Transverse colon (tissue), 3 donors: Measurements from ENCODE around the gene PRMT2.
"Not testable (repeated sequence)": the region's sequence is repeated elsewhere in the genome, so short reads cannot be mapped to it uniquely, and the experiment has no call there.

ENCODE experiments used
- POLR2A ChIP-seq: fragments of 450-650 bp; IDR thresholded peaks from one replicate; pipeline ENCODE4 v1.6.1; 2016; ENCODE audit warnings: antibody characterized with exemption, mild to moderate bottlenecking, moderate library complexity
- TF ChIP-seq, protein P1 (sequence below), 5 experiments: fragments of 200-600 bp in 3 of 5; fragments of 450-650 bp in 2 of 5; sonication (generic) in 3 of 5; IDR thresholded peaks; 1 replicate in 2 of 5; 2 replicates in 3 of 5; pipeline ENCODE4 v1.5.1; 2016 to 2017; ENCODE audit warnings: antibody characterized with exemption in 5 of 5, inconsistent platforms in 3 of 5, mild to moderate bottlenecking in 2 of 5, moderate library complexity in 1 of 5

DNA sequence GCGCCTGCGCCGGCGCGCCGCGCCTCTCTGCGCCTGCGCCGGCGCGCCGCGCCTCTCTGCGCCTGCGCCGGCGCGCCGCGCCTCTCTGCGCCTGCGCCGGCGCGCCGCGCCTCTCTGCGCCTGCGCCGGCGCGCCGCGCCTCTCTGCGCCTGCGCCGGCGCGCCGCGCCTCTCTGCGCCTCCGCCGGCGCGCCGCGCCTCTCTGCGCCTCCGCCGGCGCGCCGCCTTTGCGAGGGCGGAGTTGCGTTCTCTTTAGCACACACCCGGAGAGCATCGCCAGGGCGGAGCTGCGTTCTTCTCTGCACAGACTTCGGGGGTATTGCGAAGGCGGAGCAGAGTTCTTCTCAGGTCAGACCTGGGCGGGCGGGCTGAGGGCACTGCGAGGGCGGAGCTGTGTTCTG, 63.6 kb downstream of the PRMT2 start:
- TF ChIP-seq, protein P1, sequence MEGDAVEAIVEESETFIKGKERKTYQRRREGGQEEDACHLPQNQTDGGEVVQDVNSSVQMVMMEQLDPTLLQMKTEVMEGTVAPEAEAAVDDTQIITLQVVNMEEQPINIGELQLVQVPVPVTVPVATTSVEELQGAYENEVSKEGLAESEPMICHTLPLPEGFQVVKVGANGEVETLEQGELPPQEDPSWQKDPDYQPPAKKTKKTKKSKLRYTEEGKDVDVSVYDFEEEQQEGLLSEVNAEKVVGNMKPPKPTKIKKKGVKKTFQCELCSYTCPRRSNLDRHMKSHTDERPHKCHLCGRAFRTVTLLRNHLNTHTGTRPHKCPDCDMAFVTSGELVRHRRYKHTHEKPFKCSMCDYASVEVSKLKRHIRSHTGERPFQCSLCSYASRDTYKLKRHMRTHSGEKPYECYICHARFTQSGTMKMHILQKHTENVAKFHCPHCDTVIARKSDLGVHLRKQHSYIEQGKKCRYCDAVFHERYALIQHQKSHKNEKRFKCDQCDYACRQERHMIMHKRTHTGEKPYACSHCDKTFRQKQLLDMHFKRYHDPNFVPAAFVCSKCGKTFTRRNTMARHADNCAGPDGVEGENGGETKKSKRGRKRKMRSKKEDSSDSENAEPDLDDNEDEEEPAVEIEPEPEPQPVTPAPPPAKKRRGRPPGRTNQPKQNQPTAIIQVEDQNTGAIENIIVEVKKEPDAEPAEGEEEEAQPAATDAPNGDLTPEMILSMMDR (IDR thresholded peaks at IDR 0.05), result not testable (repeated sequence)
- TF ChIP-seq POLR2A, result not testable (repeated sequence)
